ENCODE data around the gene TDRKH. TPM values are rescaled to one million over a fixed set of nuclear protein-coding genes. Genes with fewer than 3 reads are reported as not detected.

Gene TDRKH
- total RNA-seq, 4 donors from 2014 or later = 4.0 to 8.7 (median 6.1) TPM

DNA sequence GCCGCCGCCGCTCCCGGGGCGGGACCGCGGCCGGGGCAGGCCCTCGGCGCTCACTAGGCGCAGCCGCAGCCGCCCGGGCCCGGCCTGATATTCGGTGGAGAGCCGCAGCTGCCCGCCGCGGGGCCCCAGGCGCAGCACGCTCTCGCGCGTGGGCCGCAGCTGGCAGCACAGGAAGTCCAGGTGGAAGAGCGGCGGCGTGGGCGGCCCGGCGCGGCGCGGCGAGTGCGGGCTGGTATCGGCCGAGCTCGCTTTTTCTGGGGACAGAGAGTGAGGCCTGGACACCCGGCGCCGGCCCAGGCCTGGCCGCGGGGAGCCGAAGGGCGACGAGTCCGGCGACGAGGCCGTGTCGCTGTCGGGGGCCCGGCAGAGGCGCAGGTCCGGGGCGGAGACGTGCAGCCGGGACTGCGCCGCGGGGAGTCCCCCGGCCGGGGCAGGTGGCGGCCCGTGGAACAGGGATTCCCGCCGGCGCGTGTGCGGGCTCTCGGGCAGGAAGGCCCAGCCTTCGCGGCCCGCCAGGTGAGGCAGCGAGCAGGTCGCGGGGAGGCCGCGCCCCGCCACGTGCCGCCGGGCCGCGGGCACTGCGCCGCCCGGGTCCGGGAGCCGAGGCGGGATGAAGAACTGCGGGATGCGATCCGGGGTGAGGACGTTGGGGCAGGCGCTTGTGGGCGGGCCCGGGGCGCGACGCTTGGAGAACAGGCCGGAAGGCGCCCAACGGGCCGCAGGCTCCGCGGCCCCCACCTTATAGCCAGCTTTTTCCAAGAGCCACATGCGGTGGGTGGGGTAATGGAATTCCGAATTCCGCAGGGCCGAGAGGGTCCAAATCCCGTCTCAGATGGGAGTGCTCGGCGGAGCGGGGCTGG, 48.2 kb upstream of the TDRKH start:
- 1% methylated on average over 15 of the region's 117 CpGs for WGBS
- Histone ChIP-seq H3K27ac (replicated peaks in 1 of 4) (peak overlapping the region in 1 of 4 donors; percentile 26), H3K36me3 (no peaks in the 10 kb centered on the region), H3K9me3 (no peaks in the 10 kb centered on the region), H3K4me1 (peaks cover 22 to 33% (median 31%) of the 10 kb centered on the region in 4 donors), H3K4me3 (peak overlapping the region; percentile 56 to 65 (median 56)), H3K27me3 (peaks cover 8 to 69% (median 21%) of the 10 kb centered on the region in 4 donors)
- intact Hi-C loops (cut with DNase I) = loop anchor here (10.0 kb wide), 1 partner anchor 74 kb away; the partner anchor contains the start of gene MRPL9
- TF ChIP-seq CTCF (IDR thresholded peaks at IDR 0.05) (no peak), POLR2AphosphoS5 (IDR thresholded peaks at IDR 0.05) (no peak), POLR2A (IDR thresholded peaks at IDR 0.05; ENCODE audit: low read depth) (no peak), EP300 (IDR thresholded peaks at IDR 0.05) (no peak)
- no peak for DNase-seq (ENCODE audit: extremely low spot score)

DNA sequence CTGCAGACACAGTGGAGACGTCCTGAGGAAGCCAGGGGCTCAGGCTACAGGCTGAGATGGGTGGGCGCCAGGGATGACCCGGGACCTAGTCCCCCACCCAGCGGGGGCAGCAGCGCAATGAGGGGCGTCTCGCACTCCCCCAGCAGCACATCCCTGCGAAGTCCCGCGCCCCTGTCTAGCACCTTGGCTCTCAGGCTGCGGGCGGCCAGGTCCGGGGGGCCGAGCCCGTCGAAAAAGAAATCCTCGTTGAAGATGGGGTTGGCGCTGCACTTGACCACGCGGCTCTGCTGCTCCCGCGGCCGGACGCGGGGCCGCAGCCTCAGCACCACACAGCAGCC, 47.6 kb upstream of the TDRKH start:
- no peak for DNase-seq (ENCODE audit: extremely low spot score)
- H3K36me3 ChIP-seq = no peaks in the 10 kb centered on the region
- 0% methylated on average over 1 of the region's 26 CpGs for WGBS
- peaks cover 22 to 33% (median 33%) of the 10 kb centered on the region in 4 donors for H3K4me1 ChIP-seq
- no peaks in the 10 kb centered on the region for H3K9me3 ChIP-seq
- H3K27ac ChIP-seq (replicated peaks in 1 of 4) = peak overlapping the region in 1 of 4 donors; percentile 26
- intact Hi-C loops (cut with DNase I) = loop anchor here (10.0 kb wide), 1 partner anchor 73 kb away; the partner anchor contains the start of gene MRPL9
- peak overlapping the region; percentile 56 to 65 (median 56) for H3K4me3 ChIP-seq
- no peak for TF ChIP-seq EP300 (IDR thresholded peaks at IDR 0.05)
- peaks cover 8 to 69% (median 21%) of the 10 kb centered on the region in 4 donors for H3K27me3 ChIP-seq

GRCh38 chr1:151837197-151837596, 46.9 kb upstream of the TDRKH start:
- Histone ChIP-seq H3K4me3 (no peak overlapping the region), H3K4me1 (peaks cover 25 to 40% (median 39%) of the 10 kb centered on the region in 4 donors), H3K27me3 (peaks cover 8 to 69% (median 21%) of the 10 kb centered on the region in 4 donors), H3K27ac (replicated peaks in 1 of 4) (no peak overlapping the region), H3K9me3 (no peaks in the 10 kb centered on the region), H3K36me3 (no peaks in the 10 kb centered on the region)
- TF ChIP-seq POLR2AphosphoS5 (IDR thresholded peaks at IDR 0.05) (no peak), EP300 (IDR thresholded peaks at IDR 0.05) (no peak), CTCF (IDR thresholded peaks at IDR 0.05) (no peak), POLR2A (IDR thresholded peaks at IDR 0.05; ENCODE audit: low read depth) (no peak)
- no peak for DNase-seq (ENCODE audit: extremely low spot score)
- 63% methylated on average over 2 of the region's 3 CpGs for WGBS
- intact Hi-C loops (cut with DNase I) = loop anchor here (10.0 kb wide), 1 partner anchor 72 kb away; the partner anchor contains the start of gene MRPL9

DNA sequence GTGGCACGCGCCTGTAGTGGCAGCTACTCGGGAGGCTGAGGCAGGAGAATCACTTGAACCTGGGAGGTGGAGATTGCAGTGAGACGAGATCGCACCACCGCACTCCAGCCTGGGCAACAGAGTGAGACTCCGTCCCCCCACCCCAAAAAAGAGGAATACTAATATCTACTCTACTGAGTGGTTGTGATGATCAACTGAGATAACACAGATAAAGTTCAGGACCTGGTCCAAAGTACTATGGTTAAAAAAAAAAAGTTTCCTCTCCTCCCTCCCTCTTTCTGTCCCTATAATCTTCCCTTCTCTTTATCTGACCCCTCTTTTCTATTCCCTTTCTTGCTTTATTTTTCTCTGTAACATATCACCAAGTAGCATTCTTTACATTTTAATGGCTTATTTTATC, 45.3 kb upstream of the TDRKH start:
- TF ChIP-seq POLR2AphosphoS5 (IDR thresholded peaks at IDR 0.05) (no peak), CTCF (IDR thresholded peaks at IDR 0.05) (no peak), POLR2A (IDR thresholded peaks at IDR 0.05; ENCODE audit: low read depth) (no peak), EP300 (IDR thresholded peaks at IDR 0.05) (no peak)
- no peak overlapping the region for H3K4me3 ChIP-seq
- H3K27ac ChIP-seq (replicated peaks in 1 of 4) = no peak overlapping the region
- peaks cover 8 to 72% (median 21%) of the 10 kb centered on the region in 4 donors for H3K27me3 ChIP-seq
- no peaks in the 10 kb centered on the region for H3K36me3 ChIP-seq
- intact Hi-C loops (cut with DNase I) = loop anchor here (10.0 kb wide), 1 partner anchor 71 kb away; the partner anchor contains the start of gene MRPL9
- peaks cover 26 to 40% (median 39%) of the 10 kb centered on the region in 4 donors for H3K4me1 ChIP-seq
- 96% methylated on average over 7 of the region's 7 CpGs for WGBS
- no peak for DNase-seq (ENCODE audit: extremely low spot score)
- H3K9me3 ChIP-seq = no peaks in the 10 kb centered on the region

DNA sequence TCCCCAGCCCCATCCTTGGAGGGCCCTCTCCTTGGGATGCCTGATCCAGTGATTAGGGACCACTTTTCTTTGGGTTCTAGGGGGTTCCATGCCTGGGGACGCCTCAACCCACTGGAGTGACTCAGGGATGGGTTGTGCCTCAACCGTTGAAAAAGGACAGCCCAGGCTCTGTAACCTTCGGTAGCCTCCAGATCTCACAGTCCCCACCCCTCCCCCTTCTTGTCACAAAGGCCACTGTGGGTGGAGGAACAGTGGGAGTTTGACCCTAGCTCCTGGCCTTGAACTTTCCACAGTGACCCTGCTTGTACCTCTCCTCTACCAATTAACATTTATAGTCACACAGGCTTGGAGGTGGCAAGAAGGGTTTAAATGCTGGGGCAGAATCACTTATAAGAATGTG, 43.9 kb upstream of the TDRKH start:
- no peak overlapping the region for H3K4me3 ChIP-seq
- intact Hi-C loops (cut with DNase I) = loop anchor here (10.0 kb wide), 1 partner anchor 69 kb away; the partner anchor contains the start of gene MRPL9
- no peak for TF ChIP-seq CTCF (IDR thresholded peaks at IDR 0.05)
- no peak for TF ChIP-seq EP300 (IDR thresholded peaks at IDR 0.05)
- TF ChIP-seq POLR2A (IDR thresholded peaks at IDR 0.05; ENCODE audit: low read depth) = no peak
- no peak for TF ChIP-seq POLR2AphosphoS5 (IDR thresholded peaks at IDR 0.05)
- no peak for DNase-seq (ENCODE audit: extremely low spot score)
- H3K4me1 ChIP-seq = peaks cover 26 to 32% (median 31%) of the 10 kb centered on the region in 4 donors
- no peaks in the 10 kb centered on the region for H3K36me3 ChIP-seq
- no peaks in the 10 kb centered on the region for H3K9me3 ChIP-seq
- no peak overlapping the region for H3K27ac ChIP-seq (replicated peaks in 1 of 4)
- peaks cover 8 to 63% (median 13%) of the 10 kb centered on the region in 4 donors for H3K27me3 ChIP-seq
- WGBS = 57% methylated on average over 3 of the region's 3 CpGs

Data from esophagus muscularis mucosa (tissue), 4 donors.